Activated naive CD8-positive, alpha-beta T cell treated with anti-CD3 and anti-CD28 coated beads, Interleukin-2, amount 50 U/mL, for 24 hours (primary cell): Measurements from ENCODE around the gene BCAS1.
A peak's percentile ranks its signal among the peaks of the same experiment; 100 is the strongest.

ENCODE experiments used
- ATAC-seq: fragments of 150-1000 bp; cut with Tn5 transposase; one replicate; pipeline ENCODE4 v1.10.0; 2021
- DNase-seq: peaks from one replicate; pipeline ENCODE4 v3.0.0; 2021
- H3K27ac Mint-ChIP-seq: one replicate; pipeline ENCODE4 v1.8.0; 2021; ENCODE audit warnings: mild to moderate bottlenecking, mixed read lengths
- H3K27me3 Mint-ChIP-seq: one replicate; pipeline ENCODE4 v1.8.0; 2021; ENCODE audit warnings: mixed read lengths
- H3K36me3 Mint-ChIP-seq: one replicate; pipeline ENCODE4 v1.8.0; 2021; ENCODE audit warnings: low read depth, mixed read lengths
- H3K4me1 Mint-ChIP-seq: one replicate; pipeline ENCODE4 v1.8.0; 2021; ENCODE audit warnings: mixed read lengths
- H3K4me3 Mint-ChIP-seq: one replicate; pipeline ENCODE4 v1.8.0; 2021; ENCODE audit warnings: mild to moderate bottlenecking, moderate library complexity, mixed read lengths
- H3K9me3 Mint-ChIP-seq: one replicate; pipeline ENCODE4 v1.8.0; 2021; ENCODE audit warnings: mixed read lengths

BCAS1 gene

GRCh38 chr20:53896041-53896440 lies 174.4 kb downstream of the BCAS1 start:
- Mint-ChIP-seq H3K27me3 (peaks cover 4% of the 10 kb centered on the region), H3K27ac (no peak overlapping the region), H3K9me3 (no peaks in the 10 kb centered on the region), H3K4me3 (no peak overlapping the region), H3K36me3 (peaks cover 6% of the 10 kb centered on the region), H3K4me1 (peaks cover 84% of the 10 kb centered on the region)
- no peak for DNase-seq
- ATAC-seq: no peak

GRCh38 chr20:53895385-53895755 lies 175.0 kb downstream of the BCAS1 start:
- Mint-ChIP-seq H3K36me3 (peaks cover 6% of the 10 kb centered on the region), H3K27ac (no peak overlapping the region), H3K27me3 (peaks cover 4% of the 10 kb centered on the region), H3K9me3 (no peaks in the 10 kb centered on the region), H3K4me3 (no peak overlapping the region), H3K4me1 (peaks cover 84% of the 10 kb centered on the region)
- ATAC-seq (no peak), DNase-seq (no peak)

GRCh38 chr20:53894707-53895384 lies 175.5 kb downstream of the BCAS1 start:
- DNase-seq (no peak), ATAC-seq (no peak)
- Mint-ChIP-seq H3K4me1 (peaks cover 83% of the 10 kb centered on the region), H3K4me3 (peak overlapping the region; percentile 21), H3K27me3 (peaks cover 4% of the 10 kb centered on the region), H3K9me3 (no peaks in the 10 kb centered on the region), H3K36me3 (peaks cover 6% of the 10 kb centered on the region), H3K27ac (peak overlapping the region; percentile 95)
